Naive thymus-derived CD4-positive, alpha-beta T cell (primary cell): Measurements from ENCODE around the gene DBNL. TPM values are rescaled to one million over a fixed set of nuclear protein-coding genes. Genes with fewer than 3 reads are reported as not detected.

Experiments used
- ATAC-seq: fragments of 150-1000 bp; cut with Tn5 transposase; 2 replicates; pipeline ENCODE4 v1.10.0; 2021; ENCODE audit warnings: mild to moderate bottlenecking, moderate library complexity
- CTCF ChIA-PET: fragments of 350-600 bp; sonication (Branson Sonifier 250); formaldehyde crosslinking; loops from one replicate; lab custom pipeline; 2021; ENCODE audit warnings: antibody characterized with exemption; lab: Charles Lee
- POLR2A ChIA-PET: fragments of 350-600 bp; sonication (Branson Sonifier 250); formaldehyde crosslinking; loops from one replicate; lab custom pipeline; 2021; ENCODE audit warnings: antibody characterized with exemption, inconsistent platforms; lab: Charles Lee
- DNase-seq, 9 donors: peaks; one replicate each; pipeline versions ENCODE4 v3.0.0 to v3.0.0-alpha.2; 2020 to 2022; ENCODE audit warnings: mixed read lengths in 1 of 9
- H3K27ac ChIP-seq: one replicate; pipeline ENCODE4 v1.7.0; 2013; ENCODE audit warnings: mild to moderate bottlenecking, low read depth, low read length, moderate library complexity
- H3K27me3 ChIP-seq, 2 donors: one replicate each; pipeline ENCODE4 v1.7.0; 2013; ENCODE audit warnings: low read length in 2 of 2, mild to moderate bottlenecking in 2 of 2, moderate library complexity in 2 of 2; ENCODE audit not compliant: control insufficient read depth in 2 of 2, insufficient read depth in 2 of 2
- H3K36me3 ChIP-seq, 3 experiments: 1 replicate in 2 of 3; 2 replicates in 1 of 3; pipeline ENCODE4 v1.7.0; 2013; ENCODE audit warnings: low read length in 3 of 3, mild to moderate bottlenecking in 3 of 3, moderate library complexity in 1 of 3; ENCODE audit not compliant: insufficient read depth in 3 of 3, control insufficient read depth in 2 of 3
- H3K4me1 ChIP-seq, 2 donors: one replicate each; pipeline ENCODE4 v1.7.0; 2013; ENCODE audit warnings: low read length in 2 of 2, mild to moderate bottlenecking in 2 of 2, moderate library complexity in 1 of 2; ENCODE audit not compliant: control insufficient read depth in 2 of 2, insufficient read depth in 2 of 2
- H3K4me3 ChIP-seq: 2 replicates; pipeline ENCODE4 v1.7.0; 2013; ENCODE audit warnings: mild to moderate bottlenecking, low read length
- H3K9me3 ChIP-seq, 3 experiments: 1 replicate in 2 of 3; 2 replicates in 1 of 3; pipeline ENCODE4 v1.7.0; 2013; ENCODE audit warnings: low read length in 3 of 3; ENCODE audit not compliant: control insufficient read depth in 2 of 3
- H3K27ac Mint-ChIP-seq, 9 donors: one replicate each; pipeline ENCODE4 v1.8.0; 2020 to 2022; ENCODE audit warnings: mixed read lengths in 9 of 9, mild to moderate bottlenecking in 8 of 9, moderate library complexity in 5 of 9, inconsistent platforms in 2 of 9
- H3K27me3 Mint-ChIP-seq, 5 donors: one replicate each; pipeline ENCODE4 v1.8.0; 2021 to 2022; ENCODE audit warnings: mixed read lengths in 5 of 5, mild to moderate bottlenecking in 1 of 5
- H3K36me3 Mint-ChIP-seq, 5 donors: one replicate each; pipeline ENCODE4 v1.8.0; 2020 to 2022; ENCODE audit warnings: mixed read lengths in 5 of 5, mild to moderate bottlenecking in 3 of 5, inconsistent platforms in 1 of 5
- H3K4me1 Mint-ChIP-seq, 7 donors: one replicate each; pipeline ENCODE4 v1.8.0; 2020 to 2022; ENCODE audit warnings: mixed read lengths in 7 of 7, mild to moderate bottlenecking in 3 of 7, inconsistent platforms in 1 of 7
- H3K4me3 Mint-ChIP-seq, 10 donors: one replicate each; pipeline ENCODE4 v1.8.0; 2020 to 2022; ENCODE audit warnings: mild to moderate bottlenecking in 10 of 10, mixed read lengths in 10 of 10, moderate library complexity in 6 of 10, inconsistent platforms in 2 of 10
- H3K9me3 Mint-ChIP-seq, 11 donors: one replicate each; pipeline ENCODE4 v1.8.0; 2020 to 2022; ENCODE audit warnings: mixed read lengths in 11 of 11, mild to moderate bottlenecking in 4 of 11, inconsistent platforms in 1 of 11, moderate library complexity in 1 of 11
- intact Hi-C, 2 donors: fragments of 100-400 bp; cut with micrococcal nuclease; formaldehyde crosslinking; loops; one replicate each; pipeline ENCODE4 v1.15.1; 2023
- polyA plus RNA-seq, 2 donors: library from polyadenylated mRNA; unstranded; fragments of 300-500 nt; fragmentation: Illumina TruSeq; gene quantifications; one replicate each; pipeline ENCODE4 v1.2.3, GENCODE V29; 2021
- total RNA-seq, 6 experiments: library from RNA in 5 of 6; stranded (reverse) in 5 of 6; gene quantifications; 1 replicate in 5 of 6; 2 replicates in 1 of 6; pipeline ENCODE4 v1.2.3 and lab custom pipeline; 2021 to 2026

DBNL gene
- total and polyA plus RNA-seq, 7 experiments from 2014 or later, result 112 to 217 (median 170) TPM

GRCh38 chr7:44086627-44087026 lies 42.1 kb downstream of the DBNL start:
- ChIA-PET POLR2A (interaction anchor here (1.4 kb wide), 1 partner anchor 42 kb away, joined by 3 read pairs; the partner anchor contains the start of gene DBNL), CTCF (interaction anchor here (0.5 kb wide), 1 partner anchor 760 kb away, joined by 5 read pairs; no protein-coding TSS in a partner anchor)
- Mint-ChIP-seq H3K27ac (no peak overlapping the region), H3K4me1 (peaks cover 0 to 8% (median 5%) of the 10 kb centered on the region in 7 donors), H3K27me3 (peaks cover 0 to 4% (median 0%) of the 10 kb centered on the region in 5 donors), H3K9me3 (peaks cover 0 to 3% (median 0%) of the 10 kb centered on the region in 11 donors), H3K4me3 (no peak overlapping the region), H3K36me3 (peaks cover 0 to 1% (median 0%) of the 10 kb centered on the region in 5 donors)
- Histone ChIP-seq H3K4me1 (peaks cover 0 to under 1% of the 10 kb centered on the region in 2 donors), H3K9me3 (no peaks in the 10 kb centered on the region), H3K4me3 (no peak overlapping the region), H3K36me3 (no peaks in the 10 kb centered on the region), H3K27ac (no peak overlapping the region), H3K27me3 (no peaks in the 10 kb centered on the region)
- no peak for DNase-seq
- no peak for ATAC-seq
- intact Hi-C loops, result loop anchor here in 1 of 2 donors (10.0 kb wide), 1 partner anchor 1028 kb away; the partner anchor contains the start of gene TBRG4

- Mint-ChIP-seq H3K36me3 (no peaks in the 10 kb centered on the region), H3K4me1 (peaks cover 0 to 8% (median 3%) of the 10 kb centered on the region in 7 donors), H3K27me3 (peaks cover 0 to 4% (median 0%) of the 10 kb centered on the region in 5 donors), H3K27ac (no peak overlapping the region), H3K9me3 (peaks cover 0 to 3% (median 0%) of the 10 kb centered on the region in 11 donors), H3K4me3 (no peak overlapping the region)
- Histone ChIP-seq H3K9me3 (no peaks in the 10 kb centered on the region), H3K36me3 (no peaks in the 10 kb centered on the region), H3K4me1 (no peaks in the 10 kb centered on the region), H3K27ac (no peak overlapping the region), H3K27me3 (no peaks in the 10 kb centered on the region), H3K4me3 (no peak overlapping the region)
- CTCF ChIA-PET, result no interaction called here
- intact Hi-C loops, result loop anchor here in 1 of 2 donors (10.0 kb wide), 1 partner anchor 1027 kb away; the partner anchor contains the start of gene TBRG4
- POLR2A ChIA-PET, result interaction anchor here (0.6 kb wide), 1 partner anchor 13 kb away, joined by 3 read pairs; no protein-coding TSS in a partner anchor
- DNase-seq (no peak), ATAC-seq (no peak)
Measured at GRCh38 chr7:44087911-44088838, 43.7 kb downstream of the DBNL start.

- DNase-seq, result no peak
- no peak overlapping the region for H3K27ac ChIP-seq
- H3K4me1 ChIP-seq, result no peaks in the 10 kb centered on the region
- POLR2A ChIA-PET, result no interaction called here
- Mint-ChIP-seq H3K4me1 (peaks cover 0 to 20% (median 0%) of the 10 kb centered on the region in 7 donors), H3K36me3 (no peaks in the 10 kb centered on the region), H3K27ac (peak overlapping the region in 2 of 9 donors; percentile 45 to 49), H3K9me3 (no peaks in the 10 kb centered on the region), H3K4me3 (no peak overlapping the region), H3K27me3 (no peaks in the 10 kb centered on the region)
- H3K4me3 ChIP-seq, result no peak overlapping the region
- H3K36me3 ChIP-seq, result no peaks in the 10 kb centered on the region
- intact Hi-C loops, result no loop called here
- no peaks in the 10 kb centered on the region for H3K9me3 ChIP-seq
- ATAC-seq, result no peak
- CTCF ChIA-PET, result no interaction called here
- no peaks in the 10 kb centered on the region for H3K27me3 ChIP-seq
Measured at GRCh38 chr7:44093102-44093641, 48.7 kb downstream of the DBNL start.

GRCh38 chr7:44094365-44094764 lies 49.9 kb downstream of the DBNL start:
- Mint-ChIP-seq H3K27me3 (no peaks in the 10 kb centered on the region), H3K9me3 (no peaks in the 10 kb centered on the region), H3K27ac (no peak overlapping the region), H3K36me3 (no peaks in the 10 kb centered on the region), H3K4me1 (peaks cover 0 to 20% (median 0%) of the 10 kb centered on the region in 7 donors), H3K4me3 (no peak overlapping the region)
- intact Hi-C loops, result no loop called here
- DNase-seq, result no peak
- ChIA-PET POLR2A (no interaction called here), CTCF (no interaction called here)
- Histone ChIP-seq H3K27me3 (no peaks in the 10 kb centered on the region), H3K9me3 (no peaks in the 10 kb centered on the region), H3K27ac (no peak overlapping the region), H3K36me3 (no peaks in the 10 kb centered on the region), H3K4me1 (no peaks in the 10 kb centered on the region), H3K4me3 (no peak overlapping the region)
- ATAC-seq, result no peak

GRCh38 chr7:44094883-44095592 lies 50.5 kb downstream of the DBNL start:
- intact Hi-C loops, result no loop called here

GRCh38 chr7:44095781-44096180 lies 51.3 kb downstream of the DBNL start:
- Histone ChIP-seq H3K27me3 (no peaks in the 10 kb centered on the region), H3K9me3 (no peaks in the 10 kb centered on the region), H3K36me3 (no peaks in the 10 kb centered on the region), H3K4me1 (no peaks in the 10 kb centered on the region), H3K4me3 (no peak overlapping the region), H3K27ac (no peak overlapping the region)
- H3K27me3 Mint-ChIP-seq, result no peaks in the 10 kb centered on the region
- no peak overlapping the region for H3K27ac Mint-ChIP-seq
- peaks cover 0 to 20% (median 0%) of the 10 kb centered on the region in 7 donors for H3K4me1 Mint-ChIP-seq
- CTCF ChIA-PET, result no interaction called here
- no peaks in the 10 kb centered on the region for H3K36me3 Mint-ChIP-seq
- H3K9me3 Mint-ChIP-seq, result no peaks in the 10 kb centered on the region
- POLR2A ChIA-PET, result no interaction called here
- intact Hi-C loops, result no loop called here
- H3K4me3 Mint-ChIP-seq, result no peak overlapping the region
- ATAC-seq (no peak), DNase-seq (no peak)

More at GRCh38 chr7:44094883-44095592, 50.5 kb downstream of the DBNL start:
- ATAC-seq, result no peak
- DNase-seq, result no peak
- no peaks in the 10 kb centered on the region for H3K9me3 ChIP-seq
- no peaks in the 10 kb centered on the region for H3K27me3 ChIP-seq
- H3K4me1 ChIP-seq, result no peaks in the 10 kb centered on the region
- no peak overlapping the region for H3K4me3 ChIP-seq
- no peaks in the 10 kb centered on the region for H3K9me3 Mint-ChIP-seq
- no peak overlapping the region for H3K27ac ChIP-seq
- ChIA-PET POLR2A (no interaction called here), CTCF (no interaction called here)
- no peaks in the 10 kb centered on the region for H3K36me3 Mint-ChIP-seq
- H3K36me3 ChIP-seq, result no peaks in the 10 kb centered on the region
- H3K4me1 Mint-ChIP-seq, result peaks cover 0 to 20% (median 0%) of the 10 kb centered on the region in 7 donors
- no peak overlapping the region for H3K27ac Mint-ChIP-seq
- no peak overlapping the region for H3K4me3 Mint-ChIP-seq
- H3K27me3 Mint-ChIP-seq, result no peaks in the 10 kb centered on the region
